H1 (cell line): ENCODE results near the gene FGF5. TPM values are rescaled to one million over a fixed set of nuclear protein-coding genes. Genes with fewer than 3 reads are reported as not detected.

Experiments used
- CTCF ChIA-PET: fragments of 300-600 bp; sonication (Branson Sonifier 250); formaldehyde crosslinking; loops from one replicate; lab custom pipeline; 2021; ENCODE audit not compliant: partially characterized antibody; lab: Charles Lee
- POLR2A ChIA-PET: fragments of 300-600 bp; sonication (Branson Sonifier 250); formaldehyde crosslinking; loops from one replicate; lab custom pipeline; 2021; ENCODE audit warnings: inconsistent platforms; ENCODE audit not compliant: partially characterized antibody; lab: Charles Lee
- DNase-seq, 2 experiments: peaks; one replicate each; pipeline versions ENCODE4 v3.0.0 to v3.0.0-alpha.2; 2010 to 2022; ENCODE audit warnings: low spot score in 2 of 2, low read depth in 1 of 2, mixed read lengths in 1 of 2
- FAIRE-seq: peaks from 2 replicates; lab custom pipeline; 2011; peaks lifted over from hg19 to GRCh38; lab: Jason Lieb, UNC
- H2AFZ ChIP-seq: 2 replicates; pipeline ENCODE4 v1.8.1; 2012; ENCODE audit warnings: low read length, inconsistent platforms
- H2AK5ac ChIP-seq: 2 replicates; pipeline ENCODE4 v1.6.1; 2013; ENCODE audit warnings: low read depth, low read length
- H2BK120ac ChIP-seq: replicated peaks from 2 replicates; pipeline ENCODE3; 2013; ENCODE audit warnings: low read depth, low read length, inconsistent platforms
- H2BK12ac ChIP-seq: 2 replicates; pipeline ENCODE4 v1.6.1; 2013; ENCODE audit warnings: low read depth, low read length
- H2BK15ac ChIP-seq: 2 replicates; pipeline ENCODE4 v1.6.1; 2013; ENCODE audit warnings: low read length
- H2BK20ac ChIP-seq: 2 replicates; pipeline ENCODE4 v1.6.1; 2013; ENCODE audit warnings: low read length
- H2BK5ac ChIP-seq: 2 replicates; pipeline ENCODE4 v1.6.1; 2013; ENCODE audit warnings: low read depth, low read length
- H3K14ac ChIP-seq: 2 replicates; pipeline ENCODE4 v1.6.1; 2013; ENCODE audit warnings: inconsistent platforms; ENCODE audit not compliant: insufficient read length
- H3K18ac ChIP-seq: 2 replicates; pipeline ENCODE4 v1.6.1; 2013; ENCODE audit warnings: low read length; ENCODE audit errors: extremely low read depth
- H3K23ac ChIP-seq: 2 replicates; pipeline ENCODE4 v1.6.1; 2013; ENCODE audit warnings: inconsistent platforms; ENCODE audit not compliant: insufficient read length
- H3K23me2 ChIP-seq: 2 replicates; pipeline ENCODE4 v1.6.1; 2013; ENCODE audit warnings: low read depth, low read length
- H3K27ac ChIP-seq: 2 replicates; pipeline ENCODE4 v1.6.1; 2011; ENCODE audit warnings: low read depth, low read length, inconsistent platforms
- H3K27me3 ChIP-seq, 4 experiments: replicated peaks in 1 of 4; 1 replicate in 1 of 4; 2 replicates in 3 of 4; pipeline versions ENCODE4 v1.6.1 to v1.8.1; 2011 to 2013; ENCODE audit warnings: low read length in 3 of 4, mild to moderate bottlenecking in 3 of 4, inconsistent platforms in 2 of 4, mixed read lengths in 2 of 4, moderate library complexity in 1 of 4; ENCODE audit not compliant: control insufficient read depth in 3 of 4, insufficient read depth in 3 of 4; ENCODE audit errors: extremely low read depth in 1 of 4
- H3K36me3 ChIP-seq, 4 experiments: 2 replicates each; pipeline versions ENCODE4 v1.6.1 to v1.8.1; 2011 to 2013; ENCODE audit warnings: mild to moderate bottlenecking in 4 of 4, low read length in 3 of 4, moderate library complexity in 2 of 4, control low read depth in 1 of 4, inconsistent platforms in 1 of 4; ENCODE audit not compliant: insufficient read depth in 4 of 4, control insufficient read depth in 2 of 4
- H3K4ac ChIP-seq: replicated peaks from 2 replicates; pipeline ENCODE3; 2013; ENCODE audit warnings: low read length, low read depth, mixed read lengths, inconsistent platforms; ENCODE audit not compliant: insufficient read length
- H3K4me1 ChIP-seq, 4 experiments: replicated peaks in 1 of 4; 1 replicate in 1 of 4; 2 replicates in 3 of 4; pipeline versions ENCODE4 v1.6.1 to v1.8.1; 2011 to 2013; ENCODE audit warnings: low read length in 3 of 4, inconsistent platforms in 2 of 4, mixed read lengths in 1 of 4; ENCODE audit not compliant: insufficient read depth in 4 of 4, control insufficient read depth in 3 of 4
- H3K4me2 ChIP-seq, 2 experiments: 2 replicates each; pipeline versions ENCODE4 v1.6.1 to v1.8.1; 2011 to 2013; ENCODE audit warnings: low read depth in 2 of 2, low read length in 2 of 2, control low read depth in 1 of 2, inconsistent platforms in 1 of 2, mild to moderate bottlenecking in 1 of 2; ENCODE audit not compliant: insufficient read depth in 1 of 2
- H3K4me3 ChIP-seq, 4 experiments: fragments of 200-600, 300-600 bp in 1 of 4; sonication (generic), shearing (Covaris generic), sonication (Bioruptor Twin) in 1 of 4; 2 replicates each; pipeline versions ENCODE4 v1.5.1 to v1.8.1; 2011 to 2016; ENCODE audit warnings: low read length in 4 of 4, low read depth in 3 of 4, control low read depth in 2 of 4, inconsistent platforms in 2 of 4, mild to moderate bottlenecking in 2 of 4, mixed read lengths in 1 of 4, moderate library complexity in 1 of 4; ENCODE audit not compliant: insufficient read depth in 2 of 4; ENCODE audit errors: extremely low read depth in 1 of 4
- H3K56ac ChIP-seq: replicated peaks from 2 replicates; pipeline ENCODE3; 2013; ENCODE audit warnings: low read depth, mild to moderate bottlenecking, mixed read lengths, low read length, inconsistent platforms; ENCODE audit not compliant: insufficient read length
- H3K79me1 ChIP-seq: 2 replicates; pipeline ENCODE4 v1.6.1; 2013; ENCODE audit warnings: low read depth, low read length, control low read depth
- H3K79me2 ChIP-seq, 2 experiments: 2 replicates each; pipeline versions ENCODE4 v1.6.1 to v1.8.1; 2012 to 2013; ENCODE audit warnings: low read length in 2 of 2, mild to moderate bottlenecking in 2 of 2, inconsistent platforms in 1 of 2; ENCODE audit not compliant: insufficient read depth in 2 of 2, control insufficient read depth in 1 of 2
- H3K9ac ChIP-seq, 4 experiments: replicated peaks in 1 of 4; 1 replicate in 1 of 4; 2 replicates in 3 of 4; pipeline versions ENCODE4 v1.6.1 to v1.8.1; 2011 to 2013; ENCODE audit warnings: low read depth in 3 of 4, low read length in 3 of 4, control low read depth in 2 of 4, mild to moderate bottlenecking in 2 of 4, moderate library complexity in 2 of 4, inconsistent platforms in 1 of 4; ENCODE audit errors: extremely low read depth in 1 of 4
- H3K9me3 ChIP-seq, 2 experiments: 2 replicates each; pipeline versions ENCODE4 v1.6.1 to v1.8.1; 2012 to 2013; ENCODE audit warnings: mild to moderate bottlenecking in 2 of 2, moderate library complexity in 2 of 2, control low read depth in 1 of 2, inconsistent platforms in 1 of 2, low read depth in 1 of 2, low read length in 1 of 2, mixed read lengths in 1 of 2; ENCODE audit not compliant: insufficient read depth in 2 of 2
- H4K20me1 ChIP-seq, 2 experiments: replicated peaks in 1 of 2; 2 replicates each; pipeline versions ENCODE3 to v1.8.1; 2011 to 2013; ENCODE audit warnings: inconsistent platforms in 2 of 2, low read length in 2 of 2, mild to moderate bottlenecking in 1 of 2; ENCODE audit not compliant: insufficient read depth in 2 of 2, control insufficient read depth in 1 of 2
- H4K5ac ChIP-seq: 2 replicates; pipeline ENCODE4 v1.6.1; 2013; ENCODE audit warnings: low read length, low read depth, mixed read lengths, inconsistent platforms; ENCODE audit not compliant: insufficient read length
- H4K8ac ChIP-seq: 2 replicates; pipeline ENCODE4 v1.8.0; 2013; ENCODE audit warnings: mild to moderate bottlenecking, moderate library complexity, low read length, inconsistent platforms; ENCODE audit not compliant: insufficient read depth; ENCODE audit errors: extremely low read depth
- H4K91ac ChIP-seq: replicated peaks from 2 replicates; pipeline ENCODE3; 2013; ENCODE audit warnings: low read length, mixed read lengths, inconsistent platforms; ENCODE audit not compliant: insufficient read length
- ASH2L ChIP-seq: fragments of 200-600, 300-600 bp; sonication (generic); IDR thresholded peaks from one replicate; pipeline ENCODE4 v1.7.1; 2017; ENCODE audit warnings: low read length
- CEBPB ChIP-seq: IDR thresholded peaks from 2 replicates; pipeline ENCODE4 v1.6.1; 2012; ENCODE audit warnings: low read depth, low read length
- CHD2 ChIP-seq: IDR thresholded peaks from 2 replicates; pipeline ENCODE4 v1.6.1; 2012; ENCODE audit warnings: low read length, improper control_type of control experiment
- E2F6 ChIP-seq: IDR thresholded peaks from 2 replicates; pipeline ENCODE4 v1.6.1; 2012; ENCODE audit warnings: inconsistent platforms
- EP300 ChIP-seq, 2 experiments: IDR thresholded peaks; 1 replicate in 1 of 2; 2 replicates in 1 of 2; pipeline ENCODE4 v1.6.1; 2011 to 2012; ENCODE audit warnings: low read depth in 2 of 2, low read length in 2 of 2, mild to moderate bottlenecking in 2 of 2, borderline replicate concordance in 1 of 2, inconsistent platforms in 1 of 2, moderate library complexity in 1 of 2
- EZH2 ChIP-seq: fragments of 200-600 bp; sonication (generic); IDR thresholded peaks from 2 replicates; pipeline ENCODE4 v1.7.1; 2012; ENCODE audit warnings: low read depth, mild to moderate bottlenecking, moderate library complexity, low read length, inconsistent platforms; ENCODE audit not compliant: severe bottlenecking
- HDAC6 ChIP-seq: IDR thresholded peaks from one replicate; pipeline ENCODE4 v1.7.1; 2012; ENCODE audit warnings: low read depth, mild to moderate bottlenecking, inconsistent platforms, low read length, moderate library complexity
- KDM4A ChIP-seq: IDR thresholded peaks from one replicate; pipeline ENCODE4 v1.7.1; 2012; ENCODE audit warnings: low read depth, mild to moderate bottlenecking, moderate library complexity, low read length, inconsistent platforms; ENCODE audit not compliant: severe bottlenecking
- POLR2A ChIP-seq, 2 experiments: IDR thresholded peaks; 1 replicate in 1 of 2; 2 replicates in 1 of 2; pipeline ENCODE4 v1.6.1; 2011; ENCODE audit warnings: low read depth in 2 of 2, low read length in 2 of 2, mild to moderate bottlenecking in 2 of 2; ENCODE audit errors: control extremely low read depth in 1 of 2
- RBBP5 ChIP-seq: IDR thresholded peaks from 2 replicates; pipeline ENCODE4 v1.7.1; 2012; ENCODE audit warnings: low read depth, mild to moderate bottlenecking, inconsistent platforms, low read length, moderate library complexity, borderline replicate concordance
- USF2 ChIP-seq: IDR thresholded peaks from 2 replicates; pipeline ENCODE4 v1.6.1; 2011; ENCODE audit warnings: low read length, improper control_type of control experiment
- ZNF274 ChIP-seq: IDR thresholded peaks from 2 replicates; pipeline ENCODE4 v1.7.0; 2012; ENCODE audit warnings: low read length, borderline replicate concordance; ENCODE audit errors: extremely low read depth
- WGBS, 2 experiments: shearing (Covaris generic) in 1 of 2; methylation state at CpG; one replicate each; pipeline versions ENCODE4 v1.1.6 to v1.1.7; 2013 to 2015; ENCODE audit warnings: low lambda C conversion rate in 2 of 2, mixed read lengths in 2 of 2, inconsistent platforms in 1 of 2, low coverage in 1 of 2, missing lambda C conversion rate in 1 of 2; ENCODE audit not compliant: insufficient replicate concordance in 2 of 2, insufficient coverage in 1 of 2, insufficient read length in 1 of 2; ENCODE audit errors: extremely low coverage in 1 of 2, missing lambda C conversion rate in 1 of 2; 5-methylcytosine and 5-hydroxymethylcytosine counted together
- polyA plus RNA-seq, 7 experiments: library from polyadenylated mRNA; depleted of rRNA in 3 of 7; stranded (reverse) in 5 of 7; unstranded in 2 of 7; fragments of >200 nt in 5 of 7; fragments of 200-250 nt in 2 of 7; gene quantifications; 1 replicate in 5 of 7; 2 replicates in 1 of 7; 4 replicates in 1 of 7; pipeline versions ENCODE4 v1.2.1 to v1.2.3, GENCODE V29; 2011 to 2013; ENCODE audit warnings: missing spikeins in 2 of 7, mixed read lengths in 2 of 7
- total RNA-seq: library from RNA; stranded (reverse); fragmentation: NEBNext Ultra II Directional; extraction: Animal tissue kit (Norgen Biotek cat#: 25700); gene quantifications from 2 replicates; pipeline ENCODE4 v1.2.1, GENCODE V29; 2021

FGF5 gene
- total and polyA plus RNA-seq, 2 of the 8 experiments (the other 6 are each of a cell fraction or from before 2014, with no cell fraction given), result not detected

GRCh38 chr4:80334568-80334967 is 68.1 kb downstream of the FGF5 start:
- H3K36me3 ChIP-seq, result no peaks in the 10 kb centered on the region
- TF ChIP-seq EP300 (IDR thresholded peaks at IDR 0.05; ENCODE audit: borderline replicate concordance in 1 of 2, low read depth in 2 of 2, low read length in 2 of 2) (no peak), ASH2L (no peak), E2F6 (no peak), HDAC6 (no peak), POLR2A (IDR thresholded peaks at IDR 0.05; ENCODE audit: control extremely low read depth in 1 of 2, low read depth in 2 of 2, low read length in 2 of 2) (no peak), ZNF274 (no peak), EZH2 (no peak), CHD2 (no peak), USF2 (no peak), KDM4A (no peak), CEBPB (no peak), RBBP5 (no peak)
- TF ChIP-seq, all 59 proteins: peak for 0
- no peak overlapping the region for H2AFZ ChIP-seq
- H3K23me2 ChIP-seq, result peaks cover 2% of the 10 kb centered on the region; the same call in 1 of the 2 replicates
- POLR2A ChIA-PET, result no interaction called here
- no peak overlapping the region for H4K91ac ChIP-seq
- no peak overlapping the region for H2BK20ac ChIP-seq
- H2BK12ac ChIP-seq, result no peak overlapping the region
- no peak overlapping the region for H2BK120ac ChIP-seq
- no peak overlapping the region for H3K56ac ChIP-seq
- H3K9ac ChIP-seq, result no peak overlapping the region
- no peak overlapping the region for H4K8ac ChIP-seq
- H3K9me3 ChIP-seq, result no peaks in the 10 kb centered on the region
- WGBS, 2 experiments, result 94% methylated on average over 1 of the region's 1 CpG; no CpG with 5 or more reads in 1 of the 2 experiments
- no peak for DNase-seq
- no peak overlapping the region for H3K14ac ChIP-seq
- no peak overlapping the region for H3K23ac ChIP-seq
- H4K5ac ChIP-seq, result no peak overlapping the region
- no peak for FAIRE-seq
- no peak overlapping the region for H3K4ac ChIP-seq
- H3K27me3 ChIP-seq, result peaks cover 0 to 11% (median 9%) of the 10 kb centered on the region in 4 experiments; a peak in 6 of 7 replicates
- no peak overlapping the region; a peak in 1 of 4 replicates for H3K4me2 ChIP-seq
- H3K18ac ChIP-seq, result no peak overlapping the region
- H2AK5ac ChIP-seq, result no peak overlapping the region
- CTCF ChIA-PET, result interaction anchor here (1.0 to 5.3 kb wide), 7 partner anchors 11 to 1383 kb away, joined by 3 to 37 read pairs (median 3); partner anchors contain the start of gene FGF5
- H3K27ac ChIP-seq, result no peak overlapping the region
- no peaks in the 10 kb centered on the region for H3K79me2 ChIP-seq
- H3K4me3 ChIP-seq, result no peak overlapping the region
- no peaks in the 10 kb centered on the region for H3K79me1 ChIP-seq
- no peak overlapping the region for H2BK15ac ChIP-seq
- H4K20me1 ChIP-seq, result no peaks in the 10 kb centered on the region
- no peaks in the 10 kb centered on the region; a peak in 1 of 7 replicates for H3K4me1 ChIP-seq
- no peak overlapping the region for H2BK5ac ChIP-seq
